CD4-positive, alpha-beta memory T cell (primary cell): Measurements from ENCODE around the gene ZNF396. TPM values are rescaled to one million over a fixed set of nuclear protein-coding genes. Genes with fewer than 3 reads are reported as not detected.

ENCODE experiments used
- CTCF ChIA-PET: fragments of 350-600 bp; sonication (Branson Sonifier 250); formaldehyde crosslinking; loops from one replicate; lab custom pipeline; 2021; ENCODE audit warnings: inconsistent platforms; ENCODE audit not compliant: partially characterized antibody; lab: Charles Lee
- POLR2A ChIA-PET: fragments of 350-600 bp; sonication (Branson Sonifier 250); formaldehyde crosslinking; loops from one replicate; lab custom pipeline; 2021; ENCODE audit not compliant: partially characterized antibody; lab: Charles Lee
- DNase-seq, 5 donors: peaks; one replicate each; pipeline versions ENCODE4 v3.0.0 to v3.0.0-alpha.2; 2020 to 2022; ENCODE audit warnings: mixed read lengths in 1 of 5
- H3K27ac ChIP-seq: one replicate; pipeline ENCODE4 v1.7.0; 2013; ENCODE audit warnings: low read depth, low read length
- H3K27me3 ChIP-seq: 2 replicates; pipeline ENCODE4 v1.7.0; 2013; ENCODE audit warnings: mild to moderate bottlenecking, low read length, moderate library complexity; ENCODE audit not compliant: insufficient read depth
- H3K36me3 ChIP-seq: 2 replicates; pipeline ENCODE4 v1.7.0; 2013; ENCODE audit warnings: mild to moderate bottlenecking, low read length, moderate library complexity; ENCODE audit not compliant: insufficient read depth
- H3K4me1 ChIP-seq: 2 replicates; pipeline ENCODE4 v1.7.0; 2013; ENCODE audit warnings: mild to moderate bottlenecking, low read length, moderate library complexity; ENCODE audit not compliant: insufficient read depth
- H3K4me3 ChIP-seq, 2 donors: one replicate each; pipeline ENCODE4 v1.7.0; 2013; ENCODE audit warnings: low read length in 2 of 2, mild to moderate bottlenecking in 1 of 2
- H3K9me3 ChIP-seq, 2 donors: one replicate each; pipeline ENCODE4 v1.7.0; 2013; ENCODE audit warnings: low read length in 2 of 2, control low read depth in 1 of 2; ENCODE audit not compliant: control insufficient read depth in 1 of 2
- H3K27ac Mint-ChIP-seq, 7 donors: one replicate each; pipeline ENCODE4 v1.8.0; 2020 to 2021; ENCODE audit warnings: mixed read lengths in 7 of 7, mild to moderate bottlenecking in 6 of 7, inconsistent platforms in 3 of 7, moderate library complexity in 3 of 7
- H3K27me3 Mint-ChIP-seq, 2 donors: one replicate each; pipeline ENCODE4 v1.8.0; 2020 to 2021; ENCODE audit warnings: mixed read lengths in 2 of 2
- H3K36me3 Mint-ChIP-seq, 2 donors: one replicate each; pipeline ENCODE4 v1.8.0; 2020 to 2021; ENCODE audit warnings: mixed read lengths in 2 of 2, inconsistent platforms in 1 of 2, mild to moderate bottlenecking in 1 of 2
- H3K4me1 Mint-ChIP-seq, 4 donors: one replicate each; pipeline ENCODE4 v1.8.0; 2020 to 2021; ENCODE audit warnings: mixed read lengths in 4 of 4, mild to moderate bottlenecking in 1 of 4
- H3K4me3 Mint-ChIP-seq, 8 donors: one replicate each; pipeline ENCODE4 v1.8.0; 2020 to 2021; ENCODE audit warnings: mixed read lengths in 8 of 8, mild to moderate bottlenecking in 7 of 8, moderate library complexity in 6 of 8, inconsistent platforms in 3 of 8
- H3K9me3 Mint-ChIP-seq, 8 donors: one replicate each; pipeline ENCODE4 v1.8.0; 2020 to 2021; ENCODE audit warnings: mixed read lengths in 8 of 8, mild to moderate bottlenecking in 5 of 8, inconsistent platforms in 3 of 8, moderate library complexity in 1 of 8
- intact Hi-C: fragments of 100-400 bp; cut with micrococcal nuclease; formaldehyde crosslinking; loops from one replicate; pipeline ENCODE4 v1.15.1; 2023
- polyA plus RNA-seq, 2 donors: library from polyadenylated mRNA; unstranded; fragments of 300-500 nt; fragmentation: Illumina TruSeq; gene quantifications; one replicate each; pipeline ENCODE4 v1.2.3, GENCODE V29; 2021
- total RNA-seq, 2 experiments: library from RNA; stranded (reverse); gene quantifications; one replicate each; pipeline ENCODE4 v1.2.3, GENCODE V29; 2021

Gene ZNF396
- total RNA-seq (1 to 10 TPM; 5.5 to 7.3 TPM), polyA plus RNA-seq (1 to 10 TPM; 1.1 to 1.5 TPM)

DNA sequence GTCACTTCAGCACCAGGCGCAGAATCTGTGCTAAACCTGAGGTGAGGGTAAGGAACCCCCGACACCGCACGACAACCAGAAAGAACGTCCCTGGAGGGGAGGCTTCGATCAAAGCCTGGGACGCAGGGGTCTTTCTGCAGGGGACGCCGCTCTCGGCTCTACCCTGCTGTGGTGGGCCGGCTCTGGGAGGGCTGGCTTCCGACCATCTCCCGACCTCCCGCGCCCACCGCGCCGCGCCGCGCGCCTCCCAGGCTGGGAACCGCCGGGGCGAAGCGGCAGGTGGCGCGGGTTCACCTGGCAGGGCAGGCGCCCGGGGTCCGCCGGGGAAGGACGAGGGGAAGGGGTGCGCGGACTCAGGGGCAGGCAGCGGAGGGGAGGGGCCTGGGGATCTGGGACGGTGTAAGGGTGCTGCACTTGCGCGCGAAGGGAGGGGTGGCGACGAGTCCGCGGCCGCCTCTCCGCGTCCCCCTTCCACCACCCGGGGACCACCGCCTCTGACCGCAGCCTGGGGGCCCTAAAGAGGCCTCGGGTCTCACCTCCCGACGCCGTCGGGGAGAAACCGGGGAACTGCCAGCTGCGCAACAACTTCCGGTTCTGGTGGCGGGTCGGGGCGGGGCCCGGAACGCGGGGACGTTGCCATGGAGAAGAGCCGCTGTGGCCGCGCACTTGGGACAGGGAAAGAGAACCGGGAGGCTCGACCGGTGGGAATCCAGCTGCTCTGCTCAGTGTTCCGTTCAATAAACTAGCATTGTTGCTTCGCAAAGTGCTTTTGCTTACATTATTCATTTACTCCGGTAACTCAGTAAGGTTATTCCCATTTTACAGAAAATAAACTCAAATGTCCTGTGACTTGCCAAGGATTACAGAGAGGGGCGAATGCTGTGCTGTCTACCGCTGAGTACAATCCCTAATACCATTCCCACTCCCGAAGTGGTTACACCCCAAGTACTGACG is at the start of gene ZNF396:
TSS of gene ZNF396 (minus strand) at position 596 of the 954 bp plus-strand sequence. CDS start 3,045 bp downstream, outside the sequence.
- no peaks in the 10 kb centered on the region for H3K36me3 ChIP-seq
- peak within 1 kb of the TSS; percentile 82 to 92 (median 88) for H3K4me3 Mint-ChIP-seq
- H3K9me3 ChIP-seq: no peaks in the 10 kb centered on the region
- ChIA-PET CTCF (interaction anchor here (0.9 kb wide), 1 partner anchor 9 kb away, joined by 3 read pairs; no protein-coding TSS in a partner anchor), POLR2A (interaction anchor here (0.7 to 1.1 kb wide), 4 partner anchors 88 to 336 kb away, joined by 3 to 7 read pairs (median 4); partner anchors contain the start of genes INO80C and MAPRE2)
- H3K4me1 ChIP-seq: peaks cover 7% of the 10 kb centered on the region
- intact Hi-C loops: loop anchor here (1.0 to 2.0 kb wide), 4 partner anchors 9 to 596 kb away; partner anchors contain the start of genes RMP24, ZNF24 and ZSCAN30
- peak within 1 kb of the TSS; percentile 34 for H3K27ac ChIP-seq
- H3K36me3 Mint-ChIP-seq: peaks cover 1 to 5% of the 10 kb centered on the region in 2 donors
- H3K4me3 ChIP-seq: peak within 1 kb of the TSS; percentile 45 to 70
- H3K4me1 Mint-ChIP-seq: peaks cover 0 to 12% (median 2%) of the 10 kb centered on the region in 4 donors
- no peaks in the 10 kb centered on the region for H3K27me3 ChIP-seq
- H3K27ac Mint-ChIP-seq: peak within 1 kb of the TSS; percentile 37 to 91 (median 86)
- DNase-seq: peak; percentile 57 to 75 (median 65)
- no peaks in the 10 kb centered on the region for H3K9me3 Mint-ChIP-seq
- H3K27me3 Mint-ChIP-seq: peaks cover 0 to 1% of the 10 kb centered on the region in 2 donors

GRCh38 chr18:35426786-35427185 is 49.6 kb upstream of the ZNF396 start:
- no peak overlapping the region for H3K27ac ChIP-seq
- H3K4me1 ChIP-seq: no peaks in the 10 kb centered on the region
- no peak for DNase-seq
- H3K27me3 Mint-ChIP-seq: peaks cover 2 to 3% of the 10 kb centered on the region in 2 donors
- H3K4me3 Mint-ChIP-seq: no peak overlapping the region
- no peaks in the 10 kb centered on the region for H3K36me3 Mint-ChIP-seq
- POLR2A ChIA-PET: no interaction called here
- intact Hi-C loops: no loop called here
- H3K27me3 ChIP-seq: no peaks in the 10 kb centered on the region
- H3K27ac Mint-ChIP-seq: no peak overlapping the region
- no peaks in the 10 kb centered on the region for H3K9me3 Mint-ChIP-seq
- no peaks in the 10 kb centered on the region for H3K36me3 ChIP-seq
- H3K9me3 ChIP-seq: no peaks in the 10 kb centered on the region
- H3K4me3 ChIP-seq: no peak overlapping the region
- H3K4me1 Mint-ChIP-seq: no peaks in the 10 kb centered on the region
- CTCF ChIA-PET: interaction anchor here (1.2 kb wide), 1 partner anchor 40 kb away, joined by 4 read pairs; no protein-coding TSS in a partner anchor

DNA sequence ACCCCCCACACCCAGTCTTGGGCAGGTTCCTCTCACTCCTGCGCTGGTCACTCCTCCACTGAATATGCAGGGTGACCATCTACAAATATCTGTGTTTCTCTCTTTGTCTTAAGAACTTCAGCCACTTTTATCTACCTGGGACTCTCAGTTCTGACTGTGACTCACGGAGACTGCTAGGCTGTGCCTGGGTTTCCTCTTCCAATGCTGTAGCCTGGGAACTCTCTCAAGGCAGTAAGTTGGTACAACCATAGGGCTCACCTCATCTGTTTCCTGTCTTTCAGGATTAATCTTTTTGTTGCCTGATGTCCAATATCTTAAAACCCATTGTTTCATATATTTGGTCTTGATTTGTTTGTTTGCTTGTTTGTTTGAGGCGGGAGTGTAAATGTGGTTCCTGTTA is 47.2 kb upstream of the ZNF396 start:
- ChIA-PET CTCF (no interaction called here), POLR2A (no interaction called here)
- Mint-ChIP-seq H3K27me3 (peaks cover 2 to 3% of the 10 kb centered on the region in 2 donors), H3K36me3 (no peaks in the 10 kb centered on the region), H3K4me1 (no peaks in the 10 kb centered on the region), H3K9me3 (no peaks in the 10 kb centered on the region), H3K4me3 (no peak overlapping the region), H3K27ac (no peak overlapping the region)
- Histone ChIP-seq H3K36me3 (no peaks in the 10 kb centered on the region), H3K9me3 (no peaks in the 10 kb centered on the region), H3K27ac (no peak overlapping the region), H3K4me1 (no peaks in the 10 kb centered on the region), H3K4me3 (no peak overlapping the region), H3K27me3 (no peaks in the 10 kb centered on the region)
- intact Hi-C loops: no loop called here
- no peak for DNase-seq

GRCh38 chr18:35422237-35422636 is 45.1 kb upstream of the ZNF396 start:
- peaks cover 0 to 11% (median 4%) of the 10 kb centered on the region in 8 donors for H3K9me3 Mint-ChIP-seq
- no peak overlapping the region for H3K4me3 ChIP-seq
- H3K4me1 Mint-ChIP-seq: no peaks in the 10 kb centered on the region
- H3K27me3 Mint-ChIP-seq: peaks cover 0 to 3% of the 10 kb centered on the region in 2 donors
- H3K4me1 ChIP-seq: no peaks in the 10 kb centered on the region
- ChIA-PET CTCF (interaction anchor here (0.5 to 1.1 kb wide), 2 partner anchors 13 to 813 kb away, joined by 3 to 5 read pairs; no protein-coding TSS in a partner anchor), POLR2A (no interaction called here)
- no peaks in the 10 kb centered on the region for H3K27me3 ChIP-seq
- intact Hi-C loops: no loop called here
- no peak for DNase-seq
- no peaks in the 10 kb centered on the region for H3K36me3 Mint-ChIP-seq
- H3K9me3 ChIP-seq: no peaks in the 10 kb centered on the region
- H3K27ac ChIP-seq: no peak overlapping the region
- no peaks in the 10 kb centered on the region for H3K36me3 ChIP-seq
- H3K27ac Mint-ChIP-seq: no peak overlapping the region
- no peak overlapping the region for H3K4me3 Mint-ChIP-seq

- ChIA-PET POLR2A (no interaction called here), CTCF (no interaction called here)
- H3K27me3 Mint-ChIP-seq: peaks cover 0 to 6% of the 10 kb centered on the region in 2 donors
- H3K4me3 Mint-ChIP-seq: no peak overlapping the region
- Histone ChIP-seq H3K36me3 (no peaks in the 10 kb centered on the region), H3K9me3 (no peaks in the 10 kb centered on the region), H3K27ac (no peak overlapping the region), H3K4me3 (no peak overlapping the region), H3K27me3 (no peaks in the 10 kb centered on the region), H3K4me1 (peaks cover 13% of the 10 kb centered on the region)
- H3K9me3 Mint-ChIP-seq: peaks cover 0 to 11% (median 6%) of the 10 kb centered on the region in 8 donors
- no peak overlapping the region for H3K27ac Mint-ChIP-seq
- intact Hi-C loops: no loop called here
- no peak for DNase-seq
- H3K36me3 Mint-ChIP-seq: no peaks in the 10 kb centered on the region
- H3K4me1 Mint-ChIP-seq: peaks cover 8 to 20% (median 15%) of the 10 kb centered on the region in 4 donors
These were observed 41.5 kb upstream of the ZNF396 start for GRCh38 chr18:35418610-35419009.

DNA sequence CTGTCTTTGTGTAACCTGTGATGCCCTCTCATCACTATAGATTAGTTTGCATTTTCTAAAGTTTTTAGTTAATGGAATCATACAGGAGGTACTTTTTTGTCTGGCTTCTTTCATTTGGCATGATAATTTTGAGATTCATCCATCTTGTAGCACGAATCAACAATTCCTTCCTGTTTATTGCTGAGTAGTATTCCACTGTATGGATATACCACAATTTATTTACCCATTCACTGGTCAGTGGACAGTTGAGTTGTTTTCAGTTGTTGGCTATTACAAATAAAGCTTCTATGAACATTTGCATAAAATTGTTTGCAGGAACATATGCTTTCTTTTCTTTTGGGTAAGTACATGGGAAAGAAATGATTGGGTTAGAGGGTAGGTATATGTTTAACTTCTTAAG is 40.1 kb upstream of the ZNF396 start:
- intact Hi-C loops: no loop called here
- CTCF ChIA-PET: no interaction called here
- DNase-seq: no peak
- Mint-ChIP-seq H3K9me3 (peaks cover 0 to 11% (median 6%) of the 10 kb centered on the region in 8 donors), H3K4me3 (no peak overlapping the region), H3K27ac (no peak overlapping the region), H3K36me3 (no peaks in the 10 kb centered on the region), H3K4me1 (peaks cover 14 to 26% (median 18%) of the 10 kb centered on the region in 4 donors), H3K27me3 (peaks cover 0 to 2% of the 10 kb centered on the region in 2 donors)
- no peaks in the 10 kb centered on the region for H3K27me3 ChIP-seq
- H3K4me3 ChIP-seq: no peak overlapping the region
- H3K27ac ChIP-seq: no peak overlapping the region
- H3K9me3 ChIP-seq: no peaks in the 10 kb centered on the region
- POLR2A ChIA-PET: no interaction called here
- peaks cover 18% of the 10 kb centered on the region for H3K4me1 ChIP-seq
- no peaks in the 10 kb centered on the region for H3K36me3 ChIP-seq

- no peak overlapping the region for H3K4me3 ChIP-seq
These were observed 38.5 kb upstream of the ZNF396 start for GRCh38 chr18:35415511-35416073.

More at GRCh38 chr18:35415511-35416073, 38.5 kb upstream of the ZNF396 start:
- no peak overlapping the region for H3K27ac ChIP-seq
- peaks cover 0 to 11% (median 6%) of the 10 kb centered on the region in 8 donors for H3K9me3 Mint-ChIP-seq
- no peaks in the 10 kb centered on the region for H3K27me3 ChIP-seq
- DNase-seq: peak in 1 of 5 donors; percentile 6
- peaks cover 15 to 27% (median 20%) of the 10 kb centered on the region in 4 donors for H3K4me1 Mint-ChIP-seq
- peak overlapping the region in 3 of 7 donors; percentile 5 to 57 (median 23) for H3K27ac Mint-ChIP-seq
- intact Hi-C loops: no loop called here
- no peaks in the 10 kb centered on the region for H3K36me3 ChIP-seq
- no peaks in the 10 kb centered on the region for H3K9me3 ChIP-seq
- H3K27me3 Mint-ChIP-seq: peaks cover 0 to 2% of the 10 kb centered on the region in 2 donors
- POLR2A ChIA-PET: no interaction called here
- H3K4me3 Mint-ChIP-seq: peak overlapping the region; percentile 3 to 68 (median 42)
- H3K4me1 ChIP-seq: peaks cover 18% of the 10 kb centered on the region
- CTCF ChIA-PET: interaction anchor here (1.1 kb wide), 1 partner anchor 29 kb away, joined by 3 read pairs; no protein-coding TSS in a partner anchor
- H3K36me3 Mint-ChIP-seq: no peaks in the 10 kb centered on the region
